Skeletal muscle satellite cell (primary cell): ENCODE results near the gene ZG16B.

Source experiments
- H3K27me3 ChIP-seq: 2 replicates; pipeline ENCODE4 v1.7.0; 2013; ENCODE audit warnings: low read length; ENCODE audit not compliant: control insufficient read depth, insufficient read depth
- H3K36me3 ChIP-seq: 2 replicates; pipeline ENCODE4 v1.7.0; 2013; ENCODE audit warnings: mild to moderate bottlenecking, control low read depth, low read length; ENCODE audit not compliant: insufficient read depth
- H3K4me1 ChIP-seq: 2 replicates; pipeline ENCODE4 v1.7.0; 2013; ENCODE audit warnings: low read length; ENCODE audit not compliant: control insufficient read depth, insufficient read depth
- H3K4me2 ChIP-seq: 2 replicates; pipeline ENCODE4 v1.7.0; 2013; ENCODE audit warnings: mild to moderate bottlenecking, low read length
- H3K4me3 ChIP-seq: 2 replicates; pipeline ENCODE4 v1.7.0; 2013; ENCODE audit warnings: low read length
- H3K9ac ChIP-seq: 2 replicates; pipeline ENCODE4 v1.7.0; 2013; ENCODE audit warnings: mild to moderate bottlenecking, low read depth, low read length, moderate library complexity
- H3K9me3 ChIP-seq: replicated peaks from 2 replicates; pipeline ENCODE4 v1.7.0; 2013; ENCODE audit warnings: mild to moderate bottlenecking, control low read depth, low read length

ZG16B gene

DNA sequence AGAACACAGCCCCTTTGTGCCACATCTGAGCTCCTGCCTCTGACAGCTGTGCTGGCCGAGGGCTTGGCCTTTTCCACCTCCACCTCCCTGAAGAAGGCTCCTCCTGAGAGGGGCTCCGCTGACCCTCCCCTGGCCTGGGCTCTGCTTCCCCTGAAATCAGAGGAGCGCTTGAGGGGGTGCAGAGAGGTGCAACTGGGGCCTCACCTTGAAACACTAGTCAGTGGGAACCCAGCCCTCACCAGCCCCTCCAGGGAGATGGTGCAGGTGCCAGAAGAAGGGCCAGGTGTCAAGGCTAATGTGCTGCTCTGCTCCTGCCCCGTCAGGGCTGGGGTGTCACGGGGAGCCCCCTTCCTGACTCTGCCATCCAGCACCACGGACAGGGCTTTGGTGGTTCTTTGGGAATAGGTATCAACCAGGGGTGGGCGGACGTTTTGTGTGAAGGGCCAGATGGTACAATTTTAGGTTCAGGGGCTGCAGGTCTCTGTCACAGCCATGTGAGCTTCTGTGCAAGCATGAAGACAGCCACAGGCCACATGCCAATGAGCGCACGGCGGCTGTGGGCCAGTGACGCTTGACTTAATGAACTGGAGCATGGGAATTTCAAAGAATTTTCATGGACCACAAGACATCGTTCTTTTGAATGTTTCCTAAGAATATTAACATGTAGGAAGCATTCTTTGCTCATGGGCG lies 2.1 kb upstream of the ZG16B start:
- Histone ChIP-seq H3K9me3 (no peaks in the 10 kb centered on the region), H3K9ac (no peak overlapping the region), H3K4me2 (no peak overlapping the region), H3K36me3 (no peaks in the 10 kb centered on the region), H3K4me1 (no peaks in the 10 kb centered on the region), H3K27me3 (peaks cover 49% of the 10 kb centered on the region), H3K4me3 (no peak overlapping the region)

DNA sequence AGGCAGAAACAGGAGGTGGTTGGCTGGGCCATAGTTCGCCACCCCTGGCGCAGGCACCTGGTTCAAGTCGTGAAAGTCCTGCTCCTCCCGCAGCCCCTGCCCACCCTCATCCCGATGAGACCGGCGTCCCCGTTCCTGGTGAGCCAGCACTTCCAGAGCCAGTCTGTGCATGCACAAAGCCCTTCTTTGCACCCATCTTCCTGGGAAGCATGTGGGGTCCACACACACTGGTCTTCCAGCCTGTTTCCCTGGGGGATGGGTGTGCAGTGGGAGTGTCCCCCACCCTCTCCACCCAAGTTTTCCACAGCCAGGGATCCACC lies 1.6 kb upstream of the ZG16B start:
- no peak overlapping the region for H3K4me2 ChIP-seq
- H3K27me3 ChIP-seq: peaks cover 49% of the 10 kb centered on the region

DNA sequence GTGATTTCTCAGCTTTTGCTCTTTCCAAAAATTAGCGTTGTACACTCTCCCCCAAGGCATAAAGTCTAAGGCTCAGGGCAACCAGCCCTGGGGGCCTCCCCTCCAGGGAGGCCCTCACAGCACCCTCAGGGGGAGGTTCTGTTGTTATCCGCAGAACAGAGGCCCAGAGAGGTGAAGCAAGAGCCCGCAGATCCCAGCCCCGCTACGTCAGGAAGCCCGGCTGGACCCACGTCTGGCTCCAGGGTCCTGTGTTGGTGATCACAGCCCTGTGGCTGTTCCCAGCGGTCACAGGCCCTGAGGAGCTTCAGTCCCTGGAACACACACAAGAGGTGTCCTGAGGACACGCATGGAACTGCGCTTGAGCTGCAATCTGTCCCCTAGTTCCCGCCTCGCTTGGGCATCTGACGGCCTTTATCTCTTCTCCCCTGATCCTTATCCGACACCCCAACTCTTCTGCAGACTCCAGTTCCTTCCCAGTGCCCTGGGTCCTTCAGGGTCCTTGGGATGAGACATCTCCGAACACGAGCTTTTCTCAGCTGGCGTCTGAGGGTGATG lies 1.1 kb upstream of the ZG16B start:
- no peak overlapping the region for H3K4me3 ChIP-seq
- peaks cover 49% of the 10 kb centered on the region for H3K27me3 ChIP-seq
- no peaks in the 10 kb centered on the region for H3K9me3 ChIP-seq
- H3K4me1 ChIP-seq: no peaks in the 10 kb centered on the region
- no peak overlapping the region for H3K4me2 ChIP-seq
- no peak overlapping the region for H3K9ac ChIP-seq
- no peaks in the 10 kb centered on the region for H3K36me3 ChIP-seq

More for the DNA sequence above, 1.6 kb upstream of the ZG16B start:
- Histone ChIP-seq H3K4me3 (no peak overlapping the region), H3K9me3 (no peaks in the 10 kb centered on the region), H3K36me3 (no peaks in the 10 kb centered on the region), H3K9ac (no peak overlapping the region), H3K4me1 (no peaks in the 10 kb centered on the region)

DNA sequence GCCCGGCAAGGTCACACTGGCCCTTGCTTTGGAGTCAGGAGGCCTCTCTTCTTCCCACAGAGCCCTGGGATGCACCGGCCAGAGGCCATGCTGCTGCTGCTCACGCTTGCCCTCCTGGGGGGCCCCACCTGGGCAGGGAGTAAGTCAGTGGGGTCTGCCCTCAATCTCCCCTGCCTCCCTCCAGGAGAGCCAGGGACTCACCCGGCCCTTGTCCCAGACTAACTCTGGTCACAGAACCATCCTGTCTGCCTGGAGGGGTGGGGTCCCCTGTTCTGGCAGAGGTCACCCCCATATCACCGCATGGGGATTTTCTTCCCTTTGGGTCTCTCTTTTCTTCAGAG lies 222 bp downstream of the ZG16B start:
- Histone ChIP-seq H3K9ac (no peak overlapping the region), H3K4me3 (no peak overlapping the region)

DNA sequence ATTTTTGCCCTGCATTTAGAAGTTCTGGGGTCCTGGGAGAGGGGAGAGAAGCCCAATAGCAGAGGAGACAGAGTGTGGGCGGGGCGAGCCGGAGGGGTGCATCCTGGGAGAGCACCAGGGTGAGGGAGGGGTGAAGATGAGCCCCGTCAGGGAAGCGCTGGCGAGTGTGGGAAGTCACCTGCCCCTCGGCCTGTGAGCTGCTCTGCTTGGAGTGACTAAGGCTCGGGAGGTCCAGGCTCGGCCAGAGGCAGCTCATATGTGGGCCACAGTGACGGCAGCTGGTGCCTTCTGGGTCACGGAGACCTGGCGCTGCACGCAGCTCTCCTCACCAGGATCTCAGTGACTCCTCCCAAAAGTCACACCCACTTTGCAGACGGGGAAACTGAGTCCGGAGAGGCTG lies 1.1 kb downstream of the ZG16B start:
- H3K4me3 ChIP-seq: no peak overlapping the region
- no peaks in the 10 kb centered on the region for H3K9me3 ChIP-seq
- H3K9ac ChIP-seq: no peak overlapping the region
- peaks cover 13% of the 10 kb centered on the region for H3K4me1 ChIP-seq
- no peaks in the 10 kb centered on the region for H3K36me3 ChIP-seq
- H3K27me3 ChIP-seq: peaks cover 40% of the 10 kb centered on the region
- no peak overlapping the region for H3K4me2 ChIP-seq

More for the DNA sequence above, 222 bp downstream of the ZG16B start:
- H3K9me3 ChIP-seq: no peaks in the 10 kb centered on the region
- peak overlapping the region; percentile 11 for H3K4me2 ChIP-seq
- peaks cover 4% of the 10 kb centered on the region for H3K4me1 ChIP-seq
- no peaks in the 10 kb centered on the region for H3K36me3 ChIP-seq
- H3K27me3 ChIP-seq: peaks cover 46% of the 10 kb centered on the region

DNA sequence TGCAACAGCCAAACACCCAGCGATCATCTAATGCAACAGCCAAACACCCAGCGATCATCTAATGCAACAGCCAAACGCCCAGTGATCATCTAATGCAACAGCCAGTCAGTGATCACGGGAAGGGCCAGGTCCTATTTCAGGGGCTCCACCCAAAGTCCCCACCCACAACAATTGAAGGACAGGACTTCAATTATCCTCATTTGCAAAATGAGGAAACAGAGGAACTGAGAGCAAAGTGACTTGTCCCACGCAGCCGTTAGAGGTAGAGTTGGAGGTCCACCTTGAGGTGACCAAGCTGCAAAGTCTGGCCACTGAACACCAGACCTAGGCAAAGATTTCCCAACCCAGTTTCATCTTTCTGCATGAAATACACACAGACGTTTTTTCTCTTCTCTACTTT lies 3.7 kb downstream of the ZG16B start:
- H3K9ac ChIP-seq: no peak overlapping the region
- H3K4me2 ChIP-seq: no peak overlapping the region
- peaks cover 20% of the 10 kb centered on the region for H3K27me3 ChIP-seq
- H3K9me3 ChIP-seq: no peaks in the 10 kb centered on the region
- no peaks in the 10 kb centered on the region for H3K36me3 ChIP-seq
- no peak overlapping the region for H3K4me3 ChIP-seq
- peaks cover 14% of the 10 kb centered on the region for H3K4me1 ChIP-seq

DNA sequence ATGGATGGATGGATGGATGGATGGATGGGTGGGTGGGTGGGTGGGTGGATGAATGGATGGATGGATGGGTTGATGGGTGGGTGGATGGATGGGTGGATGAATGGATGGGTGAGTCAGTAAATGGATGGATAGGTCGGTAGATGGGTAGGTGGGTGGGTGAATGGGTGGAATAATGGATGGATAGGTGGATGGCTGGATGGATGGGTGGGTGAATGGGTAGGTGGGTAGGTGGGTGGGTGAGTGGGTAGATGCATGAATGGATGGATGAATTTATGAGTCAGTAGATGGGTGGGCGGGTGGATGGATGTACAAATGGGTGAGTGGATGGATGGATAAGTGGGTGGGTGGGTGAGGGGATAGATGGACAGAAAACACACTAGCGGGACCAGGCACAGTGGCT lies 4.9 kb downstream of the ZG16B start:
- Histone ChIP-seq H3K4me3 (no peak overlapping the region), H3K36me3 (no peaks in the 10 kb centered on the region), H3K4me2 (peak overlapping the region; percentile 24), H3K9me3 (no peaks in the 10 kb centered on the region), H3K27me3 (peaks cover 20% of the 10 kb centered on the region), H3K4me1 (peaks cover 19% of the 10 kb centered on the region), H3K9ac (no peak overlapping the region)

DNA sequence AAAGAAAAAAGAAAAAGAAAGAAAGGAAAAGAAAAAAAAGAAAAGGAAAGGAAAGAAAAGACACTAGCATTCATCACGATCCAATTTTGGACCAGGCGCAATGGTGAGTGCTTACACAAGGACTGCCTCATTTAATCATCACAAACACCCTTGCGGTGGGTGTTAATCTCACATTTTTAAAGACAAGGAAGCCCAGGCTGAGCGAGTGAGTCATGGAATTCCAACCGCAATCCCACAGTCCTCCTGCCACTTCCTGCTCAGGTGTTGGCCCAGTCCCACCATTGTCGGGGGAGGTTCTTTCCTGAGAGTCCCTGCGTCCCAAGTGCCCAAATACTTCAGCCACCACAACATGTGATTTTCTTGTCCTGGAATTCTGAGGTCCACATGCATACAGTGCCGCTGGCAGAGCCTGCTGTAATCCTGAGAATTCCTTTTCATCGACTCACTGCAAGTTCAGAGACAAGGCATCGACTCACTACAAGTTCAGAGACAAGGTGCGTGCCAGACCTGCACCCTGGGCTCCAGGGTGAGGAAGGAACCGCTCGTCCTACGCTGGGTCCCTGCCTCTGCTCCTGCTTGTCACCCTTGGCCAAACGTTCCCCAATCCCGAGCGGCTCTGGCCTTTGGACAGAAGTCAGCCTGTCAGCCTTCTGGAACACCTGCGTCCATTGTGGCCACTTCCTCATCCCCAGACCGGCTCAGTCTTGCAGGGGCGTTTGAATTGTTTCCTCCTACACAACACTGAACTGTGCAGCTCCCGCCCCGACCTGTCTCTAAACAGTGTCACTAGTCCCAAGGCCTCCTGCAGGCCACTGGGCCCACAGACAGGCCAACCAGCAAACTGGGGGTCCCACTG lies 5.8 kb downstream of the ZG16B start:
- H3K9me3 ChIP-seq: no peaks in the 10 kb centered on the region
- peak overlapping the region; percentile 24 for H3K4me2 ChIP-seq
- no peak overlapping the region for H3K4me3 ChIP-seq
- H3K4me1 ChIP-seq: peaks cover 19% of the 10 kb centered on the region
- H3K9ac ChIP-seq: no peak overlapping the region
- H3K36me3 ChIP-seq: no peaks in the 10 kb centered on the region
- peaks cover 17% of the 10 kb centered on the region for H3K27me3 ChIP-seq

DNA sequence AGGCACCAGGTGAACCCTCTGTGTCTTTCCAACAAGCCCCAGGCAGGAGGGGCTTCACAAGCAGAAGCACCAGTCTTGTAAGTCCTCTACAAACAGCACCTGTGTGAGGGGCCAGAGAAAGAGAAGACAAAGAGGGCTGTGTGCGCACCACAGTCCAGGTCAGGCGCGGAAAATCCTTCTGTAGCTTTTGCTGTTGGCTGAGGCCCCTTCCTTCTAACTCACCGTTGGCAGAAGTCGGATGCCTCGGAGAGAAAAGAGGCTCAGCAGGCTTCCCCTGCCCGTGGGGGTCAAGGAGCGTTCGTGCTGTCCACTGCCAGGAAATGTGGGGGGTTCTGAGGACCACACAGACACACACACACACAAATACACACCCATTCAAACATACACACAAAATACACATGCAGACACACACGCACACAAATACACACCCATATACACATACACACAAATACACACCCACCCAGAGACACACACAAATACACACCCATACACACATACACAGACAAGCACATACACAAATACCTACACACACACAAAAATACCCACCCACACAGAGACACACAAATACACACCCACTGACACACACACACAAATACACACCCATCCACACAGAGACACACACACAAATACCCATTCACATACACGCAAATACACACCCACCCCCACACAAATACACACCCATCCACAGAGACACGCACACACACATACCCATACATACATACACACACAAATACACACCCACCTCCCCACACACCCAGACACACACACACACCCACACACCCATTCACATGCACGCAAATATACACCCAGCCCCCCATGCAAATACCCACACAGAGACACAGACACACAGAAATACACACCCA lies 6.8 kb downstream of the ZG16B start:
- Histone ChIP-seq H3K9ac (no peak overlapping the region), H3K27me3 (peaks cover 9% of the 10 kb centered on the region), H3K36me3 (no peaks in the 10 kb centered on the region), H3K4me3 (no peak overlapping the region), H3K4me1 (peaks cover 19% of the 10 kb centered on the region), H3K9me3 (no peaks in the 10 kb centered on the region), H3K4me2 (no peak overlapping the region)

DNA sequence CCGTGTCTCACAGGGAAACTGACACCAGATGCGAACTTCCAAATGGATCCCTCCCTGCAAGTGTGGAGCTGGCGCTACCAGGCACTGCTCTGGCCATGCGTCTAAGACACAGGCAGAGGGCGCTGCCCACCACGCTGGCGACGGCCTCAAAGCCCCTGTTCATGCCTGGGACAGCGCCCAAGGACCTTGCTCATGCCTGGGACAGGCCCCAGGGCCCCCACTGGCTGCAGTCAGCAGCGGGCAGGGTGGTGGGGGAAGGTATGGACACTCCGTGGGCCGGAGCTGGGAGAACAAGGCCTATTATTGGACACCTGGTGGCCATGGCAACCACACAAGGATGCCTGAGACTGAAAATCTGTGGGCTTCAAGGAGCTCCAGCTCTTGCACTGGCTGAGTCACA lies 8.8 kb downstream of the ZG16B start:
- no peak overlapping the region for H3K4me2 ChIP-seq
- no peaks in the 10 kb centered on the region for H3K9me3 ChIP-seq
- peaks cover 22% of the 10 kb centered on the region for H3K4me1 ChIP-seq
- no peaks in the 10 kb centered on the region for H3K36me3 ChIP-seq
- H3K9ac ChIP-seq: no peak overlapping the region
- no peaks in the 10 kb centered on the region for H3K27me3 ChIP-seq
- no peak overlapping the region for H3K4me3 ChIP-seq
